Mucosa of stomach (tissue), 1 donor: Measurements from ENCODE around the gene GIPC3.

Experiments
- H3K27me3 ChIP-seq: one replicate; pipeline ENCODE4 v1.7.0; 2013; ENCODE audit warnings: mild to moderate bottlenecking, low read length; ENCODE audit not compliant: control insufficient read depth, insufficient read depth
- H3K36me3 ChIP-seq: one replicate; pipeline ENCODE4 v1.7.0; 2013; ENCODE audit warnings: low read length; ENCODE audit not compliant: control insufficient read depth, insufficient read depth
- H3K4me1 ChIP-seq: one replicate; pipeline ENCODE4 v1.7.0; 2013; ENCODE audit warnings: mild to moderate bottlenecking, low read length; ENCODE audit not compliant: control insufficient read depth, insufficient read depth
- H3K4me3 ChIP-seq: one replicate; pipeline ENCODE4 v1.7.0; 2013; ENCODE audit warnings: low read length
- H3K9ac ChIP-seq: one replicate; pipeline ENCODE4 v1.7.0; 2013; ENCODE audit warnings: mild to moderate bottlenecking, low read length, moderate library complexity
- H3K9me3 ChIP-seq: one replicate; pipeline ENCODE4 v1.7.0; 2013; ENCODE audit warnings: mild to moderate bottlenecking, low read length, moderate library complexity; ENCODE audit not compliant: control insufficient read depth
- donor health status: Pancreatic carcinoma.

GIPC3 gene

GRCh38 chr19:3585301-3586126 is at the start of gene GIPC3:
Gene GIPC3 (plus strand): TSS chr19:3585478. CDS start chr19:3585598, 120 bp downstream.
- H3K27me3 ChIP-seq, result peaks cover 15% of the 10 kb centered on the region
- H3K9ac ChIP-seq, result no peak within 1 kb of the TSS
- H3K9me3 ChIP-seq, result no peaks in the 10 kb centered on the region
- H3K36me3 ChIP-seq, result no peaks in the 10 kb centered on the region
- H3K4me1 ChIP-seq, result no peaks in the 10 kb centered on the region
- H3K4me3 ChIP-seq, result no peak within 1 kb of the TSS

- no peaks in the 10 kb centered on the region for H3K9me3 ChIP-seq
- no peaks in the 10 kb centered on the region for H3K4me1 ChIP-seq
- no peaks in the 10 kb centered on the region for H3K27me3 ChIP-seq
- peaks cover 7% of the 10 kb centered on the region for H3K36me3 ChIP-seq
- no peak overlapping the region for H3K4me3 ChIP-seq
- H3K9ac ChIP-seq, result no peak overlapping the region
Measured at GRCh38 chr19:3535563-3535965, 49.7 kb upstream of the GIPC3 start.

DNA sequence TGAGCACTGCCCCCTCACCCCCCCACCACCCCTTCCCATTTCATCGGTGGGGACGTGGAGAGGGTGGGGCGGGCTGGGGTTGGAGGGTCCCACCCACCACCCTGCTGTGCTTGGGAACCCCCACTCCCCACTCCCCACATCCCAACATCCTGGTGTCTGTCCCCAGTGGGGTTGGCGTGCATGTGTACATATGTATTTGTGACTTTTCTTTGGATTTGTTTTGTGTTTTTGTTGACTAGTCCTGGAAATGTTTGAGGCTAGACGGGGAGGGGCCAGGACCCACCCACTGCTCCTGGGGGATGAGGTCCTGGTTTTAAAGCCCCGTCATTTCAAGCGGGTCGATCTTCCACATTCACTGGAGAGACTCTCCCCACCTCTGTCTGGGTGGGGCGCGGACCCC is 49.3 kb upstream of the GIPC3 start:
- Histone ChIP-seq H3K36me3 (peaks cover 7% of the 10 kb centered on the region), H3K9me3 (no peaks in the 10 kb centered on the region), H3K4me3 (no peak overlapping the region), H3K27me3 (no peaks in the 10 kb centered on the region), H3K9ac (no peak overlapping the region), H3K4me1 (no peaks in the 10 kb centered on the region)

GRCh38 chr19:3536429-3537100 is 48.7 kb upstream of the GIPC3 start:
- H3K9me3 ChIP-seq, result no peaks in the 10 kb centered on the region
- peaks cover 7% of the 10 kb centered on the region for H3K36me3 ChIP-seq
- no peaks in the 10 kb centered on the region for H3K27me3 ChIP-seq
- no peak overlapping the region for H3K9ac ChIP-seq
- no peak overlapping the region for H3K4me3 ChIP-seq
- H3K4me1 ChIP-seq, result no peaks in the 10 kb centered on the region

DNA sequence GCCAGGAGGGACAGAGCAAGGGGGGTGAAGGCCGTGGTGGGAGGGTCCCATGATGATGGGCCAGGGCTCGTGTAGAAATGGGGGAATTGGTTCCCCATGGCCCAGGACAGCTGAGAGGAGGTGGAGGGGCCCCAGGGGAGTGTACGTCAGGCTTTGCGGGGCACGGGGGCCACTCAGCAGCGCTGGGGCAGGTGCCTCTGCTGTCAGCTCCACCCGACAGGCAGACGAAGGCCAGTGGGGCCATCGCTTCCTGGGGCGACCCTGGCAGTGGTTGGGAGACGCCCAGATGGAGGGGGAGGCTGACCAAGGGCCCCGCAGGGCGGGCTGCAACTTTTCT is 48.2 kb upstream of the GIPC3 start:
- no peak overlapping the region for H3K9ac ChIP-seq
- H3K4me3 ChIP-seq, result no peak overlapping the region
- no peaks in the 10 kb centered on the region for H3K9me3 ChIP-seq
- H3K27me3 ChIP-seq, result no peaks in the 10 kb centered on the region
- H3K4me1 ChIP-seq, result no peaks in the 10 kb centered on the region
- peaks cover 7% of the 10 kb centered on the region for H3K36me3 ChIP-seq

DNA sequence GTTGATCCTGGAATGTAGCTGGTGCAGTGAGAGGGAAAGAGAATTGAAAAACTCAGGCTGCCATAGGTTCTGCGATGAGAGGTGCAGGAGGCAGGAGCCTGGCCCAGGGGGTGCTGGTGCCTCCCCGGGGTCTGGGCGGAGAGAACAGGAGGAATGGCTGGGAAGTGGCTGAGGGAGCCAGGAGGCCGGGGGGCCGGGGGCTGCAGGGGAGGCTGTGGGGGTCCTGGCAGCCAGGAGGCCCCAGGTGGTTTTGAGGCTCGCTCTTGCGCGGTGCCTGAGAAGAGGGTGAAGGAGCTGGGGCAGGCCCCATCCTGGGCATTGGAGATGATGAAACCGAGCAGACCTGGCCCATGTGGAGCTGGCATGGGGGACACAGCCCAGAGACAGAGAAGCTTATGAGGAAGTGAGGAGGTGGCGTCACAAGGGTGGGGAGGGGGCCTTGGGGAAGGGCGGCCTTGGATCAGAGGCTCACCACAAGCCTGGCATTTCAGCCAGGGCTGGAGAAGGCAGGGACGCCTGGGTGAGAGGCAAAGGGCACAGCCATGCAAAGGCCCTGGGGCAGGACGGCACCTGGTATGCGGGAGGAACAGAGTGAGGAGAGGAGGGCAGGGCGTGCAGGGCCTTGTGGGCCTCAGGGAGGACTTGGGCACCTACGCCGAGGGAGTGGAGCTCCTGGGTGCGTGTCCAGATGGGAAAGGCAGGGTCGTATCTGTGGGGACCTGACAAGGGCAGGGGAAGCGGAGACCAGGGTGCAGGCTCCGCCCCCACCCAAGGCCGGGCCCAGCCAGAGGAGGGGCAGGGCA is 47.6 kb upstream of the GIPC3 start:
- Histone ChIP-seq H3K36me3 (peaks cover 7% of the 10 kb centered on the region), H3K4me3 (no peak overlapping the region), H3K27me3 (no peaks in the 10 kb centered on the region), H3K9ac (no peak overlapping the region), H3K4me1 (no peaks in the 10 kb centered on the region), H3K9me3 (no peaks in the 10 kb centered on the region)

GRCh38 chr19:3538258-3538929 is 46.9 kb upstream of the GIPC3 start:
- no peak overlapping the region for H3K9ac ChIP-seq
- H3K4me1 ChIP-seq, result no peaks in the 10 kb centered on the region
- H3K4me3 ChIP-seq, result no peak overlapping the region
- no peaks in the 10 kb centered on the region for H3K27me3 ChIP-seq
- H3K36me3 ChIP-seq, result peaks cover 7% of the 10 kb centered on the region
- no peaks in the 10 kb centered on the region for H3K9me3 ChIP-seq

- H3K9me3 ChIP-seq, result no peaks in the 10 kb centered on the region
- H3K4me3 ChIP-seq, result no peak within 1 kb of the TSS
- H3K9ac ChIP-seq, result no peak within 1 kb of the TSS
- H3K36me3 ChIP-seq, result peaks cover 7% of the 10 kb centered on the region
- H3K27me3 ChIP-seq, result no peaks in the 10 kb centered on the region
- no peaks in the 10 kb centered on the region for H3K4me1 ChIP-seq
Measured at GRCh38 chr19:3538965-3539755, 46.1 kb upstream of the GIPC3 start, which contains the start of gene TEKTIP1. Gene TEKTIP1 (plus strand): TSS chr19:3539174. CDS start chr19:3539178, 4 bp downstream.

GRCh38 chr19:3539756-3540118 is 45.5 kb upstream of the GIPC3 start:
- H3K36me3 ChIP-seq, result peaks cover 7% of the 10 kb centered on the region
- H3K4me1 ChIP-seq, result no peaks in the 10 kb centered on the region
- no peaks in the 10 kb centered on the region for H3K27me3 ChIP-seq
- H3K4me3 ChIP-seq, result no peak overlapping the region
- no peak overlapping the region for H3K9ac ChIP-seq
- H3K9me3 ChIP-seq, result no peaks in the 10 kb centered on the region

- H3K9ac ChIP-seq, result no peak overlapping the region
- no peaks in the 10 kb centered on the region for H3K36me3 ChIP-seq
- H3K27me3 ChIP-seq, result no peaks in the 10 kb centered on the region
- H3K9me3 ChIP-seq, result no peaks in the 10 kb centered on the region
- no peak overlapping the region for H3K4me3 ChIP-seq
- no peaks in the 10 kb centered on the region for H3K4me1 ChIP-seq
Measured at GRCh38 chr19:3543150-3544057, 41.9 kb upstream of the GIPC3 start.
